Bone marrow (tissue), 2 donors: Measurements from ENCODE around the gene POP4.

Source experiments
- DNase-seq, 2 donors: peaks; one replicate each; lab custom pipeline; 2025; lab: John Stamatoyannopoulos, UW

The POP4 gene

DNA sequence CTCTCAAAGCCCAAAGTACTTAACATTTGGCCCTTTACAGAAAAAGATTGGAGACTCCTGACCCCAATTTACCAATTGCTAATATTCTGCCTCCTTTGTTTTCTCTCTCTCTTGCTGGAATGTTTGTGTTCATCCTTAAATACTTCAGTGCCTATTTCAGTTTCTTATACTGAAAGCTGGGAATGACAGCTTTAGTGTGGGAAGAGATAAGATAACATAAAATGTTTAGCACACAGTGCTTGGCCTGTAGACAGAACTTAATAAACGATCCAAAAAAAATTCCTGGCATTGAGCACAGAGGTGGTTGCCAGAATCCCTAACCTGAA, 56.2 kb downstream of the POP4 start:
- DNase-seq: no peak

DNA sequence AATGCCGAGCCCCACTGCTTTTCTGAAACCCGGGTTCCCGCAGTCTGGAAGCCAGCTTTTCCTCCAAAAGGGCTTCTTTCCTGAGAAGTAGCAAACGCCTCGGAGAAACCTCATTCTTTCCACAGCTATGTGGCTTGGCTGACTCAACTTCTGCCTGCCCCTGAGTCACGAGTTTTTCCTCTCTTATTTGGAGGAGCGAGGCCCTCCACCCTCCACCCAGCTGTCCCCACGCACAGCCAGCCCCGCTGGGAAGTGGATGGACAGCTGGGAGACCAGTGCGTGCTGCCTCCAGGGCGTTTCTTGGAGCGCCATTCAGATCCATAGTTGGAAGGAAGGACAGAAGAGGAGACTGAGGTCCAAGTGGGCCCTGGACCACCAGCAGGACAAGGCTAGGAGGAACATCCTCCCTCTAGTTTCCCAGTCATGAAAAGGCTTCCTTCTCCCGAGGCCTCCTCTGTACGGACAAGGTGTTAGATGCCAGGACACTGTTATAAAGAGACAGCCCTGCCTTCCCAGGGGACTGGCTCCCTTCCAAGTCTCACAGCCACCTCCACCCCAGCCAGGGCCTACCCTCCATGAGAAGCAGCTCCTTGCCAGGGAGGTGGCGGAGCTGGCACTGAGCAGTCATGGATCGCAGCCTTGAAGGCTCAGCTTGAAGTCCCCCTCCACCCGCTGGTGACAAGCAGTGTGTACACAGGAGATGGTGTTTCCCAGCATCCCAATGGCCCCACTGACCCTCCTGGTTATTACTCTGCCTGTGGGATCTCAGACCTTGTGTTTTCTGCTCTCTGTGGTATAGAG, 56.7 kb downstream of the POP4 start:
- DNase-seq: no peak

DNA sequence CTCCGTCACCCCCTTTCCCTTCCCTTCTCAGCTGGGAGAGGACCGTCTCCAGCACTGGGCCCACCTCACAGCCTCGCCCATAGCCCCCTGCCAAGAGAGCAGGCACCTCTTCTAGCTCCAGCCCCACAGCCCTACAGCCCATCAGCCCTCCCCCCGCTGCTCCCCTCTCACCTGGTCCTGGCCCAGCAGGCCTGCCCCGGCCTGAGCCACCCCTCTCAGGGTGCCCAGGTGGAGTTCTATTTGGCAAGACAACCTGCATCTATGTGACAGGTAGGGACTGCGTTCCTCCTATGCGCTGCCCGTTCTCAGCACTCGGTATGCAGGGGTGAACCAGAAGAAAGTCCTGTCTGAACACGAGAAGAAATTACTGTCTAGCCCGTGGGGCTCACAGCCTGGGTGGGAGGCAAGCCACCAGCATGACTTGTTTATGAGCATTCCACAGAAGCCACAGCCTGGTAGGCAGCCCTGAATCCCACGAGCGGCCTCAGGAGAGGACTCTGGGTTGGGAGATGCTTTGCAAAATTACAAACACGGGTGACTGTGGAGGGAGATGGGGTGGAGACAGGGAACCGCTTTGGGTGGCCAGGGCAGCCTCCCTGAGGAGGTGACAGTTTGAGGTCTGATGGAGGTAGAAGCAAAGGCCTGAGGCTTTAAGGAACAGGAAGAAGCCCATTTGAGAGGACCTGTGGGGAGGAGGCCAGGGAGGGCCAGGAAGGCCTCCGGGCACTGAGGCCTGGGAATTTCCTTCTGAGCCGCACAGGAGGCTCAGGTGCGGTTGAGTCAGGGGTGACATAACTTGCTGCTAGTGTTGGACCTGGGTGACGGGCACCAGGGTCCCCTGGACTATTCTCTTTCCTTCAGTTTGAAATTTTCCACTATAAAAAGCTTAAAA, 58.0 kb downstream of the POP4 start:
- no peak for DNase-seq

DNA sequence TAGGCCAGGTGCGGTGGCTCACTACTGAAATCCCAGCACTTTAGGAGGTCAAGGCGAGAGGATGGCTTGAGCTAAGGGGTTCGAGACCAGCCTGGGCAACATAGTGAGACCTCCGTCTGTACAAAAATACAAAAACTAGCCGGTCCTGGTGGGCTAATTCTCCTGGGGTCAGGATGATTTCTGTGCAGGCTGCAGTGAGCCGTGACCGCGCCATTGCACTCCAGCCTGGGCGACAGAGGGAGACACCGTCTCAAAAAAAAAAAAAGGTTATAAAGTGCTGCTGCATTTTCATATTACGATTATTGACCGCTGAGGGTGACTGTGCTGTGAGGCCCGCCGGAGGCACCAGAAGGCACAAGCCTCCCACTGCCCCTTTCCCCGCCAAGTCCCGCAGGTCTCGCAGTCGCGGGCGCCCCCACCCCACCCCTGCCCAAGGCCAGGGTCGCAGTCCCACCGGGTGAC, 58.7 kb downstream of the POP4 start:
- no peak for DNase-seq

DNA sequence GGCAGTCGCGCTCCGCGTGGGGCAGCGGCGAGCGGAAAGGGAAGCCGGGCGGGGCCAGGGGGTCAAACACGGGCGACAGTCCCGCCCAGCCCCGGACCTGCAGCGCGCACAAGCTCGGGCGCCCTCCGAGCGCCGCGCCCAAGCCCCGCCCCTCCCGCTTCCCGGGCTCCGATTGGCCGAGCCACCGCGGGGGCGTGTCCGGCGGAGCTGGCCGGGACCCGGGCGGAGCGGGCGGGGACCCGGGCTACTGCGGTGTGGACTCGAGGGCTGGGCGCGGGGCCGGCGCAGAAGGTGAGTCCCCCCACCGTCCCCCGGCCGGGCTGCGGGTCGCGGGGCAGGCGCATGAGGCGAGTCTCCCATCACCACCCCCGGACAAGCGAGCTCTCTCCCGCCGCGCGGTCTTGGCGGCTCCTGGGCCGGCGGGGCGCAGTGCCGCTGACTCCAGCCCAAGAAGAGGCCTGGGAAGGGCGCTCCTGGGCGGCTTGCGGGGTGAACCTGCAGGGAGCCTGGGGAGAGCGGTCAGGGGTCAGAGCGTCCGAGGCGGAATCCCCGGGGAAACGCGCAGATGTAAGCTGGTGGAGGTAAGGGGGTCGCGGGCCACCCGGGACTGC, 59.2 kb downstream of the POP4 start, which contains the start of gene PLEKHF1:
PLEKHF1 (plus strand) TSS at position 247 of the 611 bp plus-strand sequence. CDS start 8,379 bp downstream, outside the sequence.
- peak in 1 of 2 donors; percentile 54 for DNase-seq

DNA sequence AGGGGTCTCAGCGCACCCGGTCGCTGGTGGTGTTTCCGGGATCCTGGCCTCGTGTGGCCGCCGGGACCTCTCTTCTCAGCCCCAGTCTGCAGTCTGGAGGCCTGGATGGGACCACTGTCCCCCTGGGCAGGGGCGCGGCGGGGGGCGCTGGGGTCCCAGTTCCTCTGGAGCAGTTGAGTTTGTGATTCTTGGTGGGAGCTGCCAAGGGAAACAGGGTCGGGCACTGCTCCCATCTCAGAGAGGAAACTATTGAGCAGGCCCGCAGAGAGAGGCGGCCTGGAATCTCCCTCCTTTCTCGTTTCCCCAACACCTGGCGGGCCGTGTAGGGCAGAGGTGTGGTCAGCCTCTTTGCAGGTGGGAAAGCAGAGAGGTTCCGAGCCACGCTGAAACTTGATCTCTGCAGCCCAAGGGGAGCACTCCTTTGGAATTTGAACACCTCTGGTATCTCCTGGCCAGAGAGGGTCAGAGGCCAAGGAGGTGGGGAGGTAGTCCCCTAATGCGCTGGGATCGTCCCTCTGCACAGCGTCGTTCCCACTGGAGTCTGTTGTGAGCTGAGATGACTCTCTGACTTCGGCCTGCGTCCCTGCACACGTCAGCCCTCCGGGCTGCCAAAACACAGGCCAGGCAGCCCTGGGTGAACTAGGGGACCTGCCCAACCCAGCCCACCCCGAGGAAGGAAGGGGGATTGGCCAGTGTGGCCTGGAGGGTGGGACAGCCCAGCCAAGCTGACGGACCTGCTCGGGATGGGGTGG, 59.9 kb downstream of the POP4 start:
- DNase-seq: no peak
